K562 (cell line): ENCODE data around the gene LCA5L. TPM values are rescaled to one million over a fixed set of nuclear protein-coding genes. Genes with fewer than 3 reads are reported as not detected.

Source experiments
- ARNT ChIP-seq, 2 experiments: fragments of 450-650 bp; IDR thresholded peaks; 2 replicates each; pipeline ENCODE4 v1.6.1; 2016; ENCODE audit warnings: mild to moderate bottlenecking in 1 of 2
- C11orf30 ChIP-seq: fragments of 450-650 bp; IDR thresholded peaks from 2 replicates; pipeline ENCODE4 v1.6.1; 2016; ENCODE audit warnings: low read depth, mild to moderate bottlenecking
- CBX3 ChIP-seq, 2 experiments: IDR thresholded peaks; 1 replicate in 1 of 2; 2 replicates in 1 of 2; pipeline ENCODE4 v1.6.1; 2012; ENCODE audit warnings: inconsistent platforms in 2 of 2, low read length in 2 of 2, borderline replicate concordance in 1 of 2, control low read depth in 1 of 2
- E2F3 ChIP-seq: fragments of 250-450 bp; sonication (Bioruptor Pico); IDR thresholded peaks from 2 replicates; pipeline ENCODE4 v1.4.0; 2020; ENCODE audit warnings: mild to moderate bottlenecking
- EHMT2 ChIP-seq: fragments of 450-650 bp; IDR thresholded peaks from 2 replicates; pipeline ENCODE4 v1.6.1; 2018; ENCODE audit warnings: antibody characterized with exemption
- GABPB1 ChIP-seq: sonication (generic); formaldehyde crosslinking; IDR thresholded peaks from 2 replicates; pipeline ENCODE4 v1.8.0; 2022; ENCODE audit warnings: mild to moderate bottlenecking, missing genetic modification reagents
- HDAC8 ChIP-seq: fragments of 450-650 bp; IDR thresholded peaks from 2 replicates; pipeline ENCODE4 v1.6.1; 2016; ENCODE audit warnings: mild to moderate bottlenecking, missing genetic modification characterization, moderate library complexity, missing compliant biosample characterization
- ILK ChIP-seq: fragments of 450-650 bp; IDR thresholded peaks from 2 replicates; pipeline ENCODE4 v1.6.1; 2016; ENCODE audit warnings: missing genetic modification characterization, low read depth, mild to moderate bottlenecking, missing compliant biosample characterization, moderate library complexity, borderline replicate concordance
- MTA1 ChIP-seq: fragments of 450-650 bp; IDR thresholded peaks from 2 replicates; pipeline ENCODE4 v1.6.1; 2017; ENCODE audit warnings: borderline replicate concordance
- PHTF2 ChIP-seq: fragments of 250-450 bp; sonication (Bioruptor Pico); IDR thresholded peaks from 2 replicates; pipeline ENCODE4 v1.5.0; 2021; ENCODE audit warnings: mild to moderate bottlenecking
- RAD21 ChIP-seq, 2 experiments: fragments of 250-450 bp in 1 of 2; fragments of 450-650 bp in 1 of 2; sonication (Bioruptor Pico) in 1 of 2; formaldehyde crosslinking in 1 of 2; IDR thresholded peaks in 1 of 2; conservative IDR thresholded peaks in 1 of 2; 2 replicates each; pipeline versions ENCODE4 v1.4.0 to v1.8.0; 2020 to 2022; ENCODE audit warnings: mild to moderate bottlenecking in 2 of 2, moderate library complexity in 1 of 2
- RHOXF2B ChIP-seq: fragments of 250-450 bp; sonication (Bioruptor Pico); conservative IDR thresholded peaks from 2 replicates; pipeline ENCODE4 v1.5.1; 2021
- SIN3A ChIP-seq, 2 experiments: fragments of 150-350 bp in 1 of 2; IDR thresholded peaks; 2 replicates each; pipeline ENCODE4 v1.6.1; 2011 to 2016; ENCODE audit warnings: borderline replicate concordance in 2 of 2, low read depth in 2 of 2, low read length in 2 of 2, mild to moderate bottlenecking in 2 of 2, moderate library complexity in 2 of 2; ENCODE audit not compliant: control insufficient read depth in 1 of 2
- SIRT6 ChIP-seq: IDR thresholded peaks from one replicate; pipeline ENCODE4 v1.6.1; 2012; ENCODE audit warnings: low read depth, mild to moderate bottlenecking, control low read depth, inconsistent platforms, low read length, moderate library complexity
- SMARCA4 ChIP-seq: fragments of 450-650 bp; IDR thresholded peaks from 2 replicates; pipeline ENCODE4 v1.6.1; 2016
- SNIP1 ChIP-seq: fragments of 450-650 bp; IDR thresholded peaks from 2 replicates; pipeline ENCODE4 v1.7.1; 2017; ENCODE audit warnings: low read depth, mild to moderate bottlenecking
- TBL1XR1 ChIP-seq, 2 experiments: IDR thresholded peaks; 2 replicates each; pipeline ENCODE4 v1.6.1; 2012; ENCODE audit warnings: improper control_type of control experiment in 2 of 2, low read length in 2 of 2, mild to moderate bottlenecking in 1 of 2
- ZBTB11 ChIP-seq, 3 experiments: fragments of 200-800 bp in 1 of 3; fragments of 250-450 bp in 1 of 3; fragments of 450-650 bp in 1 of 3; sonication (Bioruptor Pico) in 1 of 3; sonication (Bioruptor generic) in 1 of 3; formaldehyde crosslinking in 1 of 3; IDR thresholded peaks; 2 replicates each; pipeline versions ENCODE4 v1.6.1 to v1.8.0; 2016 to 2022; ENCODE audit warnings: mild to moderate bottlenecking in 2 of 3, missing genetic modification characterization in 2 of 3, missing compliant biosample characterization in 1 of 3, moderate library complexity in 1 of 3
- ZBTB43 ChIP-seq: sonication (generic); formaldehyde crosslinking; IDR thresholded peaks from 2 replicates; pipeline ENCODE4 v1.8.0; 2023; ENCODE audit warnings: mild to moderate bottlenecking, missing genetic modification reagents
- ZNF146 ChIP-seq: IDR thresholded peaks from one replicate; pipeline ENCODE4 v1.6.1; 2018; ENCODE audit warnings: missing compliant biosample characterization; ENCODE audit not compliant: unreplicated experiment
- ZNF217 ChIP-seq: sonication (generic); formaldehyde crosslinking; IDR thresholded peaks from 2 replicates; pipeline ENCODE4 v1.8.0; 2022; ENCODE audit warnings: mild to moderate bottlenecking, missing genetic modification reagents
- ZNF311 ChIP-seq: fragments of 250-450 bp; sonication (Bioruptor Pico); IDR thresholded peaks from 2 replicates; pipeline ENCODE4 v1.4.0; 2020; ENCODE audit warnings: mild to moderate bottlenecking, moderate library complexity
- ZNF354B ChIP-seq: fragments of 250-450 bp; sonication (Bioruptor Pico); IDR thresholded peaks from 2 replicates; pipeline ENCODE4 v1.4.0; 2020
- polyA plus RNA-seq, 8 experiments: library from polyadenylated mRNA; depleted of rRNA in 4 of 8; stranded (reverse) in 5 of 8; unstranded in 3 of 8; fragments of >200 nt; fragmentation: Nextera tagmentation in 2 of 8; fragmentation: Illumina TruSeq in 1 of 8; extraction: Ambion mirVana in 2 of 8; extraction: Trizol in 1 of 8; gene quantifications; 2 replicates each; pipeline versions ENCODE4 v1.2.1 to v1.2.3, GENCODE V29; 2011 to 2014; ENCODE audit warnings: inconsistent platforms in 1 of 8, missing spikeins in 1 of 8
- total RNA-seq, 7 experiments: library from RNA; depleted of rRNA in 6 of 7; stranded (reverse); fragments of >200 nt in 6 of 7; fragmentation: Illumina TruSeq in 2 of 7; extraction: Trizol in 2 of 7; gene quantifications; 2 replicates each; pipeline versions ENCODE4 v1.2.1 to v1.2.3, GENCODE V29; 2011 to 2021; ENCODE audit warnings: low replicate concordance in 1 of 7

The LCA5L gene
- total and polyA plus RNA-seq, 9 of the 15 experiments (the other 6 are each of a cell fraction or from before 2014, with no cell fraction given): 1.8 to 4.9 (median 3.8) TPM

- no peak; a peak in 1 of 4 replicates for TF ChIP-seq TBL1XR1 (IDR thresholded peaks at IDR 0.05; ENCODE audit: low read length in 2 of 2)
- TF ChIP-seq C11orf30: 0 out of 2 replicates have a peak, but pooled peaks have one; percentile 19
- no peak for TF ChIP-seq ZNF354B
- no peak for TF ChIP-seq SIRT6
- TF ChIP-seq ZBTB11 (CRISPR knock-in tag; IDR thresholded peaks at IDR 0.05): peak in 1 of 3 experiments; percentile 59; a peak in 1 of 6 replicates
- TF ChIP-seq SMARCA4: peak; percentile 33
- no peak for TF ChIP-seq ZNF217
- TF ChIP-seq GABPB1 (CRISPR knock-in tag): 0 out of 2 replicates have a peak, but pooled peaks have one; percentile 21
- peak; percentile 81; the same call in 1 of the 2 replicates for TF ChIP-seq E2F3 (CRISPR knock-in tag)
- peak; percentile 94 to 96; a peak in 3 of 4 replicates for TF ChIP-seq SIN3A (IDR thresholded peaks at IDR 0.05; ENCODE audit: borderline replicate concordance in 2 of 2, control insufficient read depth in 1 of 2, low read depth in 2 of 2, low read length in 2 of 2)
- no peak for TF ChIP-seq ARNT (IDR thresholded peaks at IDR 0.05)
- no peak for TF ChIP-seq CBX3 (IDR thresholded peaks at IDR 0.05; ENCODE audit: borderline replicate concordance in 1 of 2, low read length in 2 of 2)
- no peak for TF ChIP-seq ILK
- TF ChIP-seq RHOXF2B: no peak
- TF ChIP-seq RAD21 (CRISPR knock-in tag; conservative IDR thresholded peaks at IDR 0.05 in 1 of 2, IDR thresholded peaks at IDR 0.05 in 1 of 2): peak in 1 of 2 experiments; percentile 8; a peak in 1 of 4 replicates
- TF ChIP-seq ZNF146 (CRISPR knock-in tag): no peak
- no peak for TF ChIP-seq ZNF311 (CRISPR knock-in tag)
- TF ChIP-seq HDAC8: peak; percentile 14
- no peak for TF ChIP-seq PHTF2 (CRISPR knock-in tag)
- peak; percentile 53; the same call in 1 of the 2 replicates for TF ChIP-seq ZBTB43 (CRISPR knock-in tag)
- TF ChIP-seq MTA1: no peak
- TF ChIP-seq EHMT2: no peak
- TF ChIP-seq SNIP1: no peak
These were observed at the start of gene LCA5L (continued) for GRCh38 chr21:39445321-39446269.
